ENCODE data around the gene FKBP15.
"Not testable (repeated sequence)": the region's sequence is repeated elsewhere in the genome, so short reads cannot be mapped to it uniquely, and the experiment has no call there.

The FKBP15 gene

DNA sequence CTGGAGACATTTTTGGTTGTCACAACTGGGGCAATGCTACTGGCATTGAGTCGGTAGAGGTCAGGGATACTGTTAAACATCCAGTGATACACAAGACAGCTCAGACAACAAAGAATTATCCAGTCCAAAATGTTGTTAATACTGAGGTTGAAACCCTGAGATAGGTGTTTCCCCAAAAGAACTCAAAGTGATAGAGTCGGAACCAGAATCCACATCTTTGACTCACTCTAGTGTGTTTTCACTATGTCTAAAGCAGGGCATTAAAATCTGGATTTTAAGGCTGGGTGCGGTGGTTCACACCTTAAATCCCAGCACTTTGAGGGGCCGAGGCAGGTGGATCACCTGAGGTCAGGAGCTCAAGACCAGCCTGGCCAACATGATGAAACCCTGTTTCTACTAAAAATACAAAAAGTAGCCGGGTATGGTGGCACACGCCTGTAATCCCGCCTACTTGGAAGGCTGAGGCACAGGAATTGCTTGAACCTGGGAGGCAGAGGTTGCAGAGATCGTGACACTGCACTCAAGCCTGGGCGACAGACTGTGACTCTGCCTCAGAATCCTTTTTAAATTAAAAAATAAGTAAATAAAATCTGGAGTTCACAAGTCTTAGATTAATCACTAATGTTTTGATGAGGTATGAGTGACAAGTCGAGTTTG lies 17.3 kb upstream of the FKBP15 start:
- Histone ChIP-seq H3K27ac (no peak overlapping the region), H3K27me3 (replicated peaks) (no peaks in the 10 kb centered on the region), H3K36me3 (replicated peaks) (no peaks in the 10 kb centered on the region), H3K4me3 (ENCODE audit: low read depth, low read length) (no peak overlapping the region)
- TF ChIP-seq, protein P1, sequence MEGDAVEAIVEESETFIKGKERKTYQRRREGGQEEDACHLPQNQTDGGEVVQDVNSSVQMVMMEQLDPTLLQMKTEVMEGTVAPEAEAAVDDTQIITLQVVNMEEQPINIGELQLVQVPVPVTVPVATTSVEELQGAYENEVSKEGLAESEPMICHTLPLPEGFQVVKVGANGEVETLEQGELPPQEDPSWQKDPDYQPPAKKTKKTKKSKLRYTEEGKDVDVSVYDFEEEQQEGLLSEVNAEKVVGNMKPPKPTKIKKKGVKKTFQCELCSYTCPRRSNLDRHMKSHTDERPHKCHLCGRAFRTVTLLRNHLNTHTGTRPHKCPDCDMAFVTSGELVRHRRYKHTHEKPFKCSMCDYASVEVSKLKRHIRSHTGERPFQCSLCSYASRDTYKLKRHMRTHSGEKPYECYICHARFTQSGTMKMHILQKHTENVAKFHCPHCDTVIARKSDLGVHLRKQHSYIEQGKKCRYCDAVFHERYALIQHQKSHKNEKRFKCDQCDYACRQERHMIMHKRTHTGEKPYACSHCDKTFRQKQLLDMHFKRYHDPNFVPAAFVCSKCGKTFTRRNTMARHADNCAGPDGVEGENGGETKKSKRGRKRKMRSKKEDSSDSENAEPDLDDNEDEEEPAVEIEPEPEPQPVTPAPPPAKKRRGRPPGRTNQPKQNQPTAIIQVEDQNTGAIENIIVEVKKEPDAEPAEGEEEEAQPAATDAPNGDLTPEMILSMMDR (IDR thresholded peaks at IDR 0.05; ENCODE audit: low read depth, low read length, missing control alignments), result no peak
- in situ Hi-C loops (cut with HindIII; ENCODE audit: low pct_ligation_motif_present, low sequenced_read_pairs), result no loop called here
- DNase-seq, result no peak

DNA sequence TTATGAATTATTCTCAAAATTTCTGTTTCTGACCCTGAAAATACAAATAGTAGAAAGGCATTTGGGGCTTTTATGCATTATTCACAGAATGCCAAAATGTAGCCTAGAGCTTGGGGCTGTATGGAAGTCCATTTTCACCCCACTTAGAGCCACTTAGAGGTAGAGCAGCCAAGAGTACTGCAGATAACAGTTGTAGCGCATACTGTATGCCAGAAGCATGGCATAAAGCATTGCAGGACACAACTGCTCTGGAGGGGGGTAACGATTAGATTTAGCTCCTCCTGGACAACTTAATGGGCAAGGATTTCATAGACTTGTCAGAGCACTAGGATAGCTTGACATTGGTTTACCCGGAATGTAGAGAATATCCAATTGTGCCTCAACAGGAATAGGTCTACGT lies 15.9 kb upstream of the FKBP15 start:
- no peak overlapping the region for H3K4me3 ChIP-seq (ENCODE audit: low read depth, low read length)
- in situ Hi-C loops (cut with HindIII; ENCODE audit: low pct_ligation_motif_present, low sequenced_read_pairs), result no loop called here
- no peaks in the 10 kb centered on the region for H3K27me3 ChIP-seq (replicated peaks)
- no peak overlapping the region for H3K27ac ChIP-seq
- DNase-seq, result no peak
- TF ChIP-seq, protein P1 (IDR thresholded peaks at IDR 0.05; ENCODE audit: low read depth, low read length, missing control alignments), result no peak
- H3K36me3 ChIP-seq (replicated peaks), result no peaks in the 10 kb centered on the region

DNA sequence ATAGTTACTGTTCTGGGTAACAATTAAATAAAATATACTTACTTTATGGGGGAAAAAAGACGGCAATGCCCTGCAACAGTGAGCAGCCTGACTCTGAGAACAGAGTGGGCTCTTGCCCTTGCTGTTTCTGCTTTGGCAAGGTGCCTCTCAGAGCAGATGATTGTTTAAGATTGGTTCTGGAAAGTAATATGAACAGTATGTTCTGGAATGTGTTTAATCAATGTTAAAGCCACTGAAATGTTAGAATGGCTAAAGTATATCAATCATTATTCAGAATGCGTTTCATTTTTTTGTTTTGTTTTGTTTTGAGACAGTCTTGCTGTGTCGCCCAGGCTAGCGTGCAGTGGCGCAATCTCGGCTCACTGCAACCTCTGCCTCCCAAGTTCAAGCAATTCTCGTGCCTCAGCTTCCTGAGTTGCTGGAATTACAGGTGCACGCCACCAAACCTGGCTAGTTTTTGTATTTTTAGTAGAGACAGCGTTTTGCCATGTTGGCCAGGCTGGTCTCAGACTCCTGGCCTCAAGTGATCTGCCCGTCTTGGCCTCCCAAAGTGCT lies 14.7 kb upstream of the FKBP15 start:
- H3K27ac ChIP-seq; H3K27me3 ChIP-seq (replicated peaks); in situ Hi-C loops (cut with HindIII; ENCODE audit: low pct_ligation_motif_present, low sequenced_read_pairs); H3K36me3 ChIP-seq (replicated peaks); H3K4me3 ChIP-seq (ENCODE audit: low read depth, low read length); DNase-seq: not testable (repeated sequence)

DNA sequence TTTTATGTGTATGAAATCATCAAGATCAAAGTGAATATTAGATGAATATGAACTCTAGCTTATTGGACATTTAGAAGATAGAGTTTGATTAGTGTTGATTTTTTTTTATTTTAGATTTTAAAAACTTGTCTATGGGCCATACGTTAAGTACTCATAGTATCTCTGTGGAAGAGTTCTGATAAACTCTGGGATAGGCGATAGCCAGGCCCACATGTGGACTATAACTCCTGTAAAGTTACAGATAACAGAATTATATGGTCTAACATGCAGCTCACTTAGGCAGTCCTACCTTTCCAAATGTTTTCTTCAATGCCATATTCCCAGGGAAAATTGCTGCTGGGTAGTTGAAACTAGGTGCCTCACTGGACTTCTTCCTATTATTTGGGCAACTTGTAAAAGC lies 10.6 kb upstream of the FKBP15 start:
- Histone ChIP-seq H3K4me3 (ENCODE audit: low read depth, low read length) (no peak overlapping the region), H3K27ac (no peak overlapping the region), H3K27me3 (replicated peaks) (no peaks in the 10 kb centered on the region), H3K36me3 (replicated peaks) (no peaks in the 10 kb centered on the region)
- TF ChIP-seq, protein P1 (IDR thresholded peaks at IDR 0.05; ENCODE audit: low read depth, low read length, missing control alignments), result no peak
- in situ Hi-C loops (cut with HindIII; ENCODE audit: low pct_ligation_motif_present, low sequenced_read_pairs), result no loop called here
- no peak for DNase-seq

DNA sequence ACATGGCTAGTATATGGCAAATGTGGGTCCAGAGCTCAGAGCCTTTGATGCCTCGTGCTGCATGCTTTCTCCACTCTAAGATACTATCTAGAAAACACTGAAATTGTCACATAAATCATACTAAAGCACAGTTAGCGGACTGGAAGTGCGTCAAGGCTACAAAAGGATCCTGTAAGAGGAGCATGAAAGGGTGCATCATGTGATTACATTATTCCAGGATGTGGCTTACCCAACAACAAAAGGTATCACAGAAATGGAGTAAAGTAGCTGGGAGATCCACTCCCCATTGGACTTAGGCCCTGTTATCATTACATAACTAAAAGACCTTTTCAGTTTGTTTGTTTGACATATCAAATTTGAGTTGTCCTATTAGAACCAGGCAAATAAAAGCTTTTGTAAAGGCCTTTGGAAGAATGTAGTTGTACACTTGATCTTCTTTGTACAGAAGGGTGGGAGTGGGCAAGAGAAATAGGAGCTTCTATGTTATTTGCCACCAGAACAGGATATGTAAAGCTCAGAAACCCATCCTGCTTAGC lies 7.1 kb upstream of the FKBP15 start:
- Histone ChIP-seq H3K4me3 (ENCODE audit: low read depth, low read length) (no peak overlapping the region), H3K27me3 (replicated peaks) (no peaks in the 10 kb centered on the region), H3K36me3 (replicated peaks) (no peaks in the 10 kb centered on the region), H3K27ac (no peak overlapping the region)
- DNase-seq, result no peak
- in situ Hi-C loops (cut with HindIII; ENCODE audit: low pct_ligation_motif_present, low sequenced_read_pairs), result no loop called here
- TF ChIP-seq, protein P1 (IDR thresholded peaks at IDR 0.05; ENCODE audit: low read depth, low read length, missing control alignments), result no peak

DNA sequence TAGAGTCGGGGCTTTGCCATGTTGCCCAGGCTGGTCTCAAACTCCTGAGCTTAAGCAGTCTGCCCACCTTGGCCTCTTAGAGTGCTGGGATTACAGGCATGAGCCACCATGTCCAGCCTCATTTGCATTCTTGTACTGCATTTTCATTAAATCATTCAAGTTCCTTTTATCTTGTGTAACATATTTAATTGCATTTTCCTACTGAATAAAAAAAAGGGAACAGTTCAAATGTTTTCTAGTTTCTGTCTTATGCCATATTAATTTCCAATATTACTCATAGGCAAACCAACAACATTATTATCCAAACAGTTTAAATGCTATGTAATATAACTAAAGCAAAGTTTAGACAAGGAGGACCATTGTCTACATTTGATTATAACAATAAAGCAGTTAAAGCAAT lies 6.4 kb upstream of the FKBP15 start:
- Histone ChIP-seq H3K27ac (no peak overlapping the region), H3K27me3 (replicated peaks) (no peaks in the 10 kb centered on the region), H3K4me3 (ENCODE audit: low read depth, low read length) (no peak overlapping the region), H3K36me3 (replicated peaks) (no peaks in the 10 kb centered on the region)
- in situ Hi-C loops (cut with HindIII; ENCODE audit: low pct_ligation_motif_present, low sequenced_read_pairs), result no loop called here
- TF ChIP-seq, protein P1 (IDR thresholded peaks at IDR 0.05; ENCODE audit: low read depth, low read length, missing control alignments), result no peak
- no peak for DNase-seq

All from brain microvascular endothelial cell (primary cell).